ENCODE data around the gene ZNF691. TPM values are rescaled to one million over a fixed set of nuclear protein-coding genes. Genes with fewer than 3 reads are reported as not detected.

ZNF691 gene
- total and polyA plus RNA-seq, 2 donors (not counting 3 experiments of a cell fraction or from before 2014, with no cell fraction given) = 6.6 to 6.9 TPM

DNA sequence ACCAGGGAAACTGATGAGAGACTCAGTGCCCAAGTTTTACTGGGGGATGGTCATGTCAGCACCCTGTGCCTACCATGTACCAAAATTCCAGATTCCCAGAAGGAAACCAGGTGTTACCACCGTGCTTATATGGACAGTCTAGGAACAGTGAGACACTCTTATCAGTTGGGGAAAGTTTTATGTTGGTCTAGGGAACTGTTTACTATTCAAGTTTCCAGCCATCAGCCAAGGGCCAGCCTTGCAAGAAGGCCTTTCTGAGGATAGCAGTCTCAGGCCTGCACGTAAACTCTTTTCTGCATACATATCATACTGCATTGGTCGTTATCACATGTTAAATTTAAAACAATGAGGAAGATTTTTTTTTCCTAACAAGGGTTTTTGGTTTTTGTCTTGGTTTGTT lies 49.0 kb upstream of the ZNF691 start:
- Histone ChIP-seq H3K4me1 (ENCODE audit: control insufficient read depth, extremely low read depth, insufficient read depth, low read length) (no peaks in the 10 kb centered on the region), H3K36me3 (ENCODE audit: control insufficient read depth in 2 of 2, extremely low read depth in 1 of 2, insufficient read depth in 2 of 2, low read length in 2 of 2) (no peaks in the 10 kb centered on the region), H3K9ac (replicated peaks; ENCODE audit: extremely low read depth, insufficient read depth, low read length) (no peak overlapping the region), H3K9me1 (replicated peaks; ENCODE audit: control insufficient read depth, extremely low read depth, insufficient read depth, low read length) (no peaks in the 10 kb centered on the region), H3K27me3 (ENCODE audit: control insufficient read depth in 2 of 2, insufficient read depth in 2 of 2, low read length in 2 of 2) (peaks cover 2 to 8% of the 10 kb centered on the region in 2 experiments), H2AFZ (ENCODE audit: low read depth, low read length) (no peak overlapping the region), H3K4me3 (replicated peaks in 1 of 3; ENCODE audit: insufficient read depth in 1 of 3, low read depth in 1 of 3, low read length in 3 of 3) (no peak overlapping the region), H3K27ac (ENCODE audit: insufficient read depth, low read depth, low read length) (no peak overlapping the region), H3K4me2 (ENCODE audit: insufficient read depth, low read length) (no peak overlapping the region), H3K9me3 (replicated peaks; ENCODE audit: control insufficient read depth, insufficient read depth, low read length) (no peaks in the 10 kb centered on the region), H3K79me2 (ENCODE audit: control insufficient read depth, insufficient read depth, low read length) (no peaks in the 10 kb centered on the region), H4K20me1 (replicated peaks; ENCODE audit: control insufficient read depth, extremely low read depth, insufficient read depth, low read length) (no peaks in the 10 kb centered on the region)
- FAIRE-seq = no peak
- POLR2A ChIA-PET = no interaction called here
- no TSS peak for BruUV-seq (replicated peaks)
- DNase-seq (ENCODE audit: low read depth, low spot score) = no peak
- intact Hi-C loops (cut with micrococcal nuclease) = no loop called here
- CTCF ChIA-PET = no interaction called here
- TF ChIP-seq JUN (IDR thresholded peaks at IDR 0.05; ENCODE audit: borderline replicate concordance, insufficient read depth, insufficient read length, low read depth) (no peak), MYC (IDR thresholded peaks at IDR 0.05; ENCODE audit: low read depth, low read length) (no peak), FOS (IDR thresholded peaks at IDR 0.05; ENCODE audit: borderline replicate concordance, insufficient read depth, low read length) (no peak), EZH2 (IDR thresholded peaks at IDR 0.05; ENCODE audit: borderline replicate concordance, low read depth, low read length, severe bottlenecking) (no peak), GATA2 (IDR thresholded peaks at IDR 0.05; ENCODE audit: insufficient read depth, insufficient read length, low read depth, low read length) (no peak), POLR2A (IDR thresholded peaks at IDR 0.05; ENCODE audit: low read depth, low read length) (no peak), POLR2AphosphoS5 (IDR thresholded peaks at IDR 0.05; ENCODE audit: insufficient read depth, low read depth, low read length) (no peak)
- TF ChIP-seq, protein P1, sequence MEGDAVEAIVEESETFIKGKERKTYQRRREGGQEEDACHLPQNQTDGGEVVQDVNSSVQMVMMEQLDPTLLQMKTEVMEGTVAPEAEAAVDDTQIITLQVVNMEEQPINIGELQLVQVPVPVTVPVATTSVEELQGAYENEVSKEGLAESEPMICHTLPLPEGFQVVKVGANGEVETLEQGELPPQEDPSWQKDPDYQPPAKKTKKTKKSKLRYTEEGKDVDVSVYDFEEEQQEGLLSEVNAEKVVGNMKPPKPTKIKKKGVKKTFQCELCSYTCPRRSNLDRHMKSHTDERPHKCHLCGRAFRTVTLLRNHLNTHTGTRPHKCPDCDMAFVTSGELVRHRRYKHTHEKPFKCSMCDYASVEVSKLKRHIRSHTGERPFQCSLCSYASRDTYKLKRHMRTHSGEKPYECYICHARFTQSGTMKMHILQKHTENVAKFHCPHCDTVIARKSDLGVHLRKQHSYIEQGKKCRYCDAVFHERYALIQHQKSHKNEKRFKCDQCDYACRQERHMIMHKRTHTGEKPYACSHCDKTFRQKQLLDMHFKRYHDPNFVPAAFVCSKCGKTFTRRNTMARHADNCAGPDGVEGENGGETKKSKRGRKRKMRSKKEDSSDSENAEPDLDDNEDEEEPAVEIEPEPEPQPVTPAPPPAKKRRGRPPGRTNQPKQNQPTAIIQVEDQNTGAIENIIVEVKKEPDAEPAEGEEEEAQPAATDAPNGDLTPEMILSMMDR (IDR thresholded peaks at IDR 0.05; ENCODE audit: extremely low read depth in 1 of 2, insufficient read depth in 1 of 2, low read depth in 1 of 2, low read length in 2 of 2) = no peak
- TF ChIP-seq, protein P2, sequence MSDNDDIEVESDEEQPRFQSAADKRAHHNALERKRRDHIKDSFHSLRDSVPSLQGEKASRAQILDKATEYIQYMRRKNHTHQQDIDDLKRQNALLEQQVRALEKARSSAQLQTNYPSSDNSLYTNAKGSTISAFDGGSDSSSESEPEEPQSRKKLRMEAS (IDR thresholded peaks at IDR 0.05; ENCODE audit: insufficient read depth, insufficient read length) = no peak
- dilution Hi-C loops (cut with MboI; ENCODE audit: extremely low pct_ligation_motif_present, low sequenced_read_pairs) = no loop called here

Data from endothelial cell of umbilical vein (primary cell).